WI38 (cell line): ENCODE data around the gene MRPL27.
A peak's percentile ranks its signal among the peaks of the same experiment; 100 is the strongest.

Experiments used
- H3K4me3 ChIP-seq: 2 replicates; pipeline ENCODE4 v1.5.1; 2011; ENCODE audit warnings: low read depth, mild to moderate bottlenecking, control low read depth, low read length
- CTCF ChIP-seq: IDR thresholded peaks from 2 replicates; pipeline ENCODE4 v1.5.1; 2012; ENCODE audit warnings: low read depth, mild to moderate bottlenecking, control low read depth, low read length

The MRPL27 gene

GRCh38 chr17:50381920-50382319 lies 8.9 kb upstream of the MRPL27 start:
- H3K4me3 ChIP-seq: no peak overlapping the region
- TF ChIP-seq CTCF: no peak

- H3K4me3 ChIP-seq: no peak overlapping the region
- TF ChIP-seq CTCF: no peak
Measured at GRCh38 chr17:50381260-50381815, 8.4 kb upstream of the MRPL27 start.

- TF ChIP-seq CTCF: no peak
- no peak overlapping the region for H3K4me3 ChIP-seq
Measured at GRCh38 chr17:50380369-50381259, 7.6 kb upstream of the MRPL27 start.

- no peak overlapping the region for H3K4me3 ChIP-seq
- no peak for TF ChIP-seq CTCF
Measured at GRCh38 chr17:50379351-50380132, 6.6 kb upstream of the MRPL27 start.

GRCh38 chr17:50375858-50376538 lies 3.0 kb upstream of the MRPL27 start:
- TF ChIP-seq CTCF: no peak
- no peak overlapping the region for H3K4me3 ChIP-seq

GRCh38 chr17:50373705-50374104 lies 721 bp upstream of the MRPL27 start:
- peak overlapping the region; percentile 97 for H3K4me3 ChIP-seq
- TF ChIP-seq CTCF: no peak
